NCI-H446 treated with DMSO at 0.1 percent for 48 hours (cell line): ENCODE data around the gene SLAMF6.
"Not testable (repeated sequence)": the region's sequence is repeated elsewhere in the genome, so short reads cannot be mapped to it uniquely, and the experiment has no call there.

Experiments used
- DNase-seq: peaks from one replicate; lab custom pipeline; 2025; lab: John Stamatoyannopoulos, UW

The SLAMF6 gene

GRCh38 chr1:160542303-160542945, 19.4 kb upstream of the SLAMF6 start:
- DNase-seq: no peak

DNA sequence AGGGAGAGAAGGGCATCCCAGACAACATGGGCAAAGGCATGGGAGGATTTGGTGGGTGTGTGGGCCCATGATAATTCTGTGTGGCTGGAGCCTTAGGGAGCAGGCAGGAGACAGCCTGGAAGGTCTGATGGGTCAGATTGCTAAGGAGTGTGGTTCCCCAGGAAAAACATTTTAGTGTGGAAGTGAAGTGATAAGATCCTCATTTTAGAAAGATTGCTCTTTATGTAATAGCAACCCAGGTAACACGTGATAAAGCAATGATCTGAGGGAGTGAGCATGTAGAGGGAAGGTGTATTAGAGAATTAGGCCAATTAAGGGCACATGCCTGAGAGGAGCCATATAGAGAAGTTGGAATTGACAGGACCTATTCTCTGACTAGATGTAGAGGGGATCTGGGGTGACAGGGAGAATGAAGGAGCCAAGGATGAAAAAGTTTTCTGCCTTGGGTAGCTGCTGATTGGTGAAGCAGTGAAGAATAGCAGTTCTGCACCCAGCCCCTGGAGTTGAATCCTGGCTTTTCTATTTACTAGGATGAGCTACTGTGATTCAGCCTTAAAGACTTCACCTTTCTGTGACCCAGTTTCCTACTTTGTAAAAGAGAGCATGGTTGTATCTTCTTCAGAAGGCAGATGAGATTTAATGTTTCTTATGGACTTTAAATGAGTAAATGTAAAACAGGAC, 18.7 kb upstream of the SLAMF6 start:
- no peak for DNase-seq

GRCh38 chr1:160540859-160541233, 17.8 kb upstream of the SLAMF6 start:
- no peak for DNase-seq

DNA sequence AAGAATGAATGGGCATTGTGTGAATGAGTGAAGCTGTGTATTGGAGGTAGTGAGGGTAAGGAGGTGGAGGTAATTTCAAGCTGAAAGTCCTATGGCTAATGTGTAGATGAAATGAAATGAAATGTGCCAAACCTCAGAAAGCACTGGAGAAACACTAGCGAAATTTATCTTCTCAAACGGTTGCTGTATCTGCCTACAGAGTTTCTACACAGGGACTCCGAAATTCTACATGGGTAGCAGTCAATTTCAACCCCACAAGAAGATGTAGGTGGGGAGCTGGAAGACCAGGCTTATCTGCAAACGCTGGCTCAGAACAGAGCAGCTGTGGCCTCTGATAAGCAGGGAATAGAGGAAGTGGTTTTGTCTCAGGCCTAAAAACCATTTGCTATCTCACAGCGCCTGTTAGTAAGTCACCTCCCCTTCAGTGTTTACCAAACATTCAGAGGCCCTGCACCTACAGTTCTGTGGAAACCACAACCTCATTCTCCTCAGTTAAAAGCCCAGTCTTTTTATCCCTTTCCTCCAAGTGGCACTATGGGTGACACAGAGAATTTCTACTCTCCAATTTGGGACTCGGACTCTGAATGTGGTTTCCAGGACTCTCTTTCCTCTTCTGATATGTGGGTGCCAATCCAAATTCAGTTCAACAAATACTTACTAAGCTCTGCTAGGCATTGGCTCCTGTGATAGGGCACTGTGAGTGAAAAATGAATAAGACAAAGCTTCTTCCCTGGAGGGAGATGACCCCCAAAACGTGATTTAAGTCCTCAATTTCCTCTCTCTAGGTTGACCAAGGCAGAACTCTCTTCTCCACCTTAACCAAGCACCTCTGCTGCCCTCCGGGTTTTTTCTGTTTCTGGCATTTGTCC, 17.2 kb upstream of the SLAMF6 start:
- DNase-seq: no peak

DNA sequence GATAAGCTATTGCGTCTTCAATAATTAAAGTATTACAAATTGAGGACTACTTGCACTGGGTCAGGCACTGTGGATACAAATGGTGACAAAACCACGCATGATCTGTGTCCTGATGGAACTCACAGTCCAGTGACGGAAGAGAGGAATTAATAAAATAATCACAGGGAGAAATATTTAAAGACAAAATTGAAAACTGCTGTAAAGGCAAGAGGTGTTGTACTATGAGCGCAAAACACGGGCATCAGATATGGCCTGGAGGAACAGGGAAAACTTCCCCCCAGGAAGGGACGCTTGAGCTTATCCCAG, 16.6 kb upstream of the SLAMF6 start:
- DNase-seq: no peak

DNA sequence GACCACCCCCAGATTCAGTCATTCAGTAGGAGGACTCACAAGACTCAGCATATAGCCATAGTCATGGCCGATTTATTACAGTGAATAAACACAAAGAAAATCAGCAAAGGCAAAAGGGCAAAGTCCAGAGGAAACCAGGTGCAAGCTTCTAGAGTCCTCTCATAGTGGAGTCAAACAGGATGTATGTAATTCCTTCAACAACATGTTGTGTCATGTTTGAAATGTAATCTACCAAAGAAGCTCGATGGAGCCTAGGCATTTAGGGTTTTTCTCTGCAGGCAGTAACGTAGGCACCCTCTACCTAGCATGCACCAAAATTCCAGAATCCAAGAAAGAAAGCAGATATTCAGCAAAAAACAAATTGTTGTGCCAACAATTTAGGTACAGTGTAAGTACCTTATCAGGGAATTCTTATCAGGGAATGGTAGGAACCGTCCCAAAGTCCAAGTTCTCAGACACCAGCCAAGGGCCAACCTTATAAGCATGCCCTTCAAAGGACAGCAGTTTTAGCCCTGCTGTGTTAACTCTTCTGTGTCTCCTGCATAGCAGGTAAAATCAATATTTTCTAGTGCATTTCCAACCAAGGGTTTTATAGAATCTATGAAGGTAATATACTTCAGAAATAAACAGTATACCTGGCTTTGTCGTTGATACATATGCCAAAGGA, 16.1 kb upstream of the SLAMF6 start:
- no peak for DNase-seq

- no peak for DNase-seq
These were observed 14.9 kb upstream of the SLAMF6 start for GRCh38 chr1:160537714-160538665.

GRCh38 chr1:160534823-160535605, 12.0 kb upstream of the SLAMF6 start:
- no peak for DNase-seq

DNA sequence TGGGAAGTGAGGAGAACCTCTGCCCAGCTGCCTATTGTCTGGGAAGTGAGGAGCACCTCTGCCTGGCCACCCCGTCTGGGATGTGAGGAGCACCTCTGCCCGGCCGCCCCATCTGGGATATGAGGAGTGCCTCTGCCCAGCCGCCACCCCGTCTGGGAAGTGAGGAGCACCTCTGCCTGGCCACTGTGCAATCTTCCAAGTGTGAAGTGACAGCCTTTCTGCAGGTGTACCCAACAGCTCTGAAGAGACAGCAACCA, 9.4 kb upstream of the SLAMF6 start:
- not testable (repeated sequence) for DNase-seq

DNA sequence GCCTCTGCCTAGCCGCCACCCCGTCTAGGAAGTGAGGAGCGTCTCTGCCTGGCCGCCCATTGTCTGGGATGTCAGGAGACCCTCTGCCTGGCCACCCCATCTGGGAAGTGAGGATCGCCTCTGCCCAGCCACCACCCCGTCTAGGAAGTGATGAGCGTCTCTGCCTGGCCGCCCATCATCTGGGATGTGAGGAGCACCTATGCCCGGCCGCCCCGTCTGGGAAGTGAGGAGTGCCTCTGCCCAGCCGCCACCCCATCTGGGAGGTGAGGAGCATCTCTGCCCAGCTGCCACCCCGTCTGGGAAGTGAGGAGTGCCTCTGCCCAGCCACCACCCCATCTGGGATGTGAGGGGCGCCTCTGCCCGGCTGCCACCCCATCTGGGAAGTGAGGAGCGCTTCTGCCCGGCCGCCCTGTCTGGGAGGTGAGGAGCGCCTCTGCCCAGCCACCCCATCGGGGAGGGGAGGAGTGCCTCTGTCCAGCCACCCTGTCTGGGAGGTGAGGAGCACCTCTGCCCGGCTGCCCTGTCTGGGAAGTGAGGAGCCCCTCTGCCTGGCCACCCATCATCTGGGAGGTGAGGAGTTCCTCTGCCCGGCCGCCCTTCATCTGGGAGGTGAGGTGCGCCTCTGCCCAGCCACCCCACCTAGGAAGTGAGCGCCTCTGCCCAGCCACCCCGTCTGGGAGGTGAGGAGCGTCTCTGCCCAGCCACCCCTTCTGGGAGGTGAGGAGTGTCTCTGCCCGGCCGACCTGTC, 8.9 kb upstream of the SLAMF6 start:
- DNase-seq: not testable (repeated sequence)

DNA sequence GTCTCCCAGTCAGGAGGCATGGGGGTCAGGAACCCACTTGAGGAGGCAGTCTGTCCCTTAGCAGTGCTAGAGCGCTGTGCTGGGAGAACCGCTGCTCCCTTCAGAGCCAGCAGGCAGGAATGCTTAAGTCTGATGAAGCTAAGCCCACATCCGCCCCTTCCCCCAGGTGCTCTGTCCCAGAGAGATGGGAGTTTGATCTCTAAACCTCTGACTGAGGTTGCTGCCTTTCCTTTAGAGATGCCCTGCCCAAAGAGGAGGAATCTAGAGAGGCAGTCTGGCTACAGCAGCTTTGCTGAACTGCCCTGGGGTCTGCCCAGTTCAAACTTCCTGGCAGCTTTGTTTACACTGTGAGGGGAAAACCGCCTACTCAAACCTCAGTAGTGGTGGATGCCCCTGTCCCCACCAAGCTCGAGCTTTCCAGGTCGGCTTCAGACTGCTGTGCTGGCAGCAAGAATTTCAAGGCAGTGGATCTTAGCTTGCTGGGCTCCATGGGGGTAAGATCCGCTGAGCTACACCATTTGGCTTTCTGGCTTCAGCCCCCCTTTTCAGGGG, 6.4 kb upstream of the SLAMF6 start:
- not testable (repeated sequence) for DNase-seq

GRCh38 chr1:160523789-160524188, 734 bp upstream of the SLAMF6 start:
- not testable (repeated sequence) for DNase-seq

GRCh38 chr1:160522136-160522535, 919 bp downstream of the SLAMF6 start:
- no peak for DNase-seq

DNA sequence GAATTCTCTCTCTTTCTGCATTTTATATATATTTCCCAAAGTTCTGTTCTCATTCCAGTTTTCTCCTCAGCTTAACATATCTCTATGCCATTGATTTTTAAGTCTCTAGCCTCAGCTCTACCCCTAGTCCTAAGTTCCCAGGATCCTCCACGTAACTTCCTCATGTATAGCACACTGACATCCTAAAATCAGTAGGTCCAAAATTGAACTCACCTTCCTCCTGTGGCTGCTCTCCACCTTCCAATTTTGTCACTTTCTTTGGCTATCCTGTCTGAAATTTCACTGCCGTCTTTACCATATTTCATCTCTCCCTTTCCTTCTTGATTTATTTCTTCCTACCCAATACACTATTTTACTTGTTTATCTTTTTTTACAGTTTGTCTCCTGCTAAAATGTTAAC, 1.5 kb downstream of the SLAMF6 start:
- no peak for DNase-seq

- DNase-seq: no peak
These were observed 2.1 kb downstream of the SLAMF6 start for GRCh38 chr1:160520999-160521398.

DNA sequence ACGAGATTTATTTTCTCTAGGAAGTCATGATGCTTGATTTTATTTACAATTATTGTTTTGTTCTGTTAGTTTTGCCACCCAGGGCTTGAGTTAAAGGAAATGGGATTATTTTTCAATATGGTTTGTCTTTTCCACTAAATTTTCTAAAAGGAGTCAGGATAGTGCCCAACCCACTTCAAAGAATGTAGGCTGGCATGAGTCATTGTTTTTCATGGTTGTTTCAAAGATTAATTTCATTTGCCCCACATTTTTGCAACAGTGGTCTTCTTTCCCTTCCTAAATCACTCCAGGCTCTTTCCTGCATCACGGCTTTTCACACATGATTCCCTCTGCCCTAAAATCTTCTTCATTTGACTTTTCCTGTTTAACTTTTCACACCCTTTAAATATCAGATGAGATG, 2.5 kb downstream of the SLAMF6 start:
- DNase-seq: no peak

DNA sequence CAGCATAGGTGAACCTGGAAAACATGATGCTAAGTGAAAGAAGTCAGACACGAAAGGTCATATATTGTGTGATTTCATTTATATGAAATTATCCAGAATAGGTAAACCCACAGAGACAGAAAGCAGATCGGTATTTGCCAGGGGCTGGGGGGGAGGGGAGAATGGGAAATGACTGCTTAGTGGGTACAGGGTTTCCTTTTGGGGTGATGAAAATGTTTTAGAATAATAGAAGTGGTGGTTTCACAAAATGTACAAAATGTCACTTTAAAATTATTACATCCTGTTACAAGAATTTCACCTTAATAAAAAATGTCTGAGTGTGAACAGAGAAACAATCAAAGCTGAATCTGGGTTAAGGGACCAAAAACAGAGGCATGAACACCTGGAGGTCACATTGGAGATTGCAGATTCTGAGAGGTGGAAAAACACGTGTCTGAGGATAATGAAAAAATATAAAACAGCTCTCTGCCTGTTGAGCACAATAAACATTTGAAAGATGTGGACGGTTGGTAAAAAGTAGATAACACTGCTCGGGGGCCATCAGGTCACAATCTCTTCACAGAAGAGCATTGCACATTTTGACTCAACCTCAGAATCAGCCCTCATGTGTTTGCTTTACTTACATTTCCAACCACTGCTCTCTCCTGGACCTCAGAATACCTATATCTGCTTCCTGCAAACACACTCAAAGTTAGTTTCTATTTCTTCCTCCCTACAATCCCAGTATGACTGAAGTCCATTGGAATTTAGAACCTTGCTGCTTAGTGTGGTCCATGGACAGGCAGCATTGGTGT, 3.2 kb downstream of the SLAMF6 start:
- no peak for DNase-seq

GRCh38 chr1:160517519-160517918, 5.5 kb downstream of the SLAMF6 start:
- not testable (repeated sequence) for DNase-seq

GRCh38 chr1:160515908-160516307, 7.1 kb downstream of the SLAMF6 start:
- DNase-seq: not testable (repeated sequence)
